Progenitor cell of endocrine pancreas (in vitro differentiated cells): ENCODE measurements around the gene MTHFD2L. TPM values are rescaled to one million over a fixed set of nuclear protein-coding genes. Genes with fewer than 3 reads are reported as not detected.

Experiments
- DNase-seq: peaks from one replicate; pipeline ENCODE4 v3.0.0; 2021; ENCODE audit warnings: low spot score; ENCODE audit not compliant: unreplicated experiment
- H3K27ac Mint-ChIP-seq: 2 replicates; pipeline ENCODE4 v1.8.0; 2021; ENCODE audit warnings: mild to moderate bottlenecking, moderate library complexity, mixed read lengths
- H3K27me3 Mint-ChIP-seq: 2 replicates; pipeline ENCODE4 v1.8.0; 2021; ENCODE audit warnings: mixed read lengths
- H3K36me3 Mint-ChIP-seq: 2 replicates; pipeline ENCODE4 v1.8.0; 2022; ENCODE audit warnings: mixed read lengths; ENCODE audit not compliant: insufficient read depth
- H3K4me1 Mint-ChIP-seq: 2 replicates; pipeline ENCODE4 v1.8.0; 2021; ENCODE audit warnings: low read depth, mixed read lengths
- H3K4me3 Mint-ChIP-seq: 2 replicates; pipeline ENCODE4 v1.8.0; 2021; ENCODE audit warnings: low read depth, mild to moderate bottlenecking, moderate library complexity, mixed read lengths
- H3K9me3 Mint-ChIP-seq: 2 replicates; pipeline ENCODE4 v1.8.0; 2021; ENCODE audit warnings: low read depth, mixed read lengths
- total RNA-seq: library from RNA; stranded (reverse); gene quantifications from 2 replicates; pipeline ENCODE4 v1.2.1, GENCODE V29; 2021
- TF ChIP-seq, protein P1 (sequence below): fragments of 200-600 bp; sonication (generic); IDR thresholded peaks from one replicate; pipeline ENCODE4 v1.5.0; 2021; ENCODE audit warnings: antibody characterized with exemption, mild to moderate bottlenecking; ENCODE audit not compliant: unreplicated experiment

The MTHFD2L gene
- total RNA-seq, 1 donor from 2014 or later = 23.3 TPM

DNA sequence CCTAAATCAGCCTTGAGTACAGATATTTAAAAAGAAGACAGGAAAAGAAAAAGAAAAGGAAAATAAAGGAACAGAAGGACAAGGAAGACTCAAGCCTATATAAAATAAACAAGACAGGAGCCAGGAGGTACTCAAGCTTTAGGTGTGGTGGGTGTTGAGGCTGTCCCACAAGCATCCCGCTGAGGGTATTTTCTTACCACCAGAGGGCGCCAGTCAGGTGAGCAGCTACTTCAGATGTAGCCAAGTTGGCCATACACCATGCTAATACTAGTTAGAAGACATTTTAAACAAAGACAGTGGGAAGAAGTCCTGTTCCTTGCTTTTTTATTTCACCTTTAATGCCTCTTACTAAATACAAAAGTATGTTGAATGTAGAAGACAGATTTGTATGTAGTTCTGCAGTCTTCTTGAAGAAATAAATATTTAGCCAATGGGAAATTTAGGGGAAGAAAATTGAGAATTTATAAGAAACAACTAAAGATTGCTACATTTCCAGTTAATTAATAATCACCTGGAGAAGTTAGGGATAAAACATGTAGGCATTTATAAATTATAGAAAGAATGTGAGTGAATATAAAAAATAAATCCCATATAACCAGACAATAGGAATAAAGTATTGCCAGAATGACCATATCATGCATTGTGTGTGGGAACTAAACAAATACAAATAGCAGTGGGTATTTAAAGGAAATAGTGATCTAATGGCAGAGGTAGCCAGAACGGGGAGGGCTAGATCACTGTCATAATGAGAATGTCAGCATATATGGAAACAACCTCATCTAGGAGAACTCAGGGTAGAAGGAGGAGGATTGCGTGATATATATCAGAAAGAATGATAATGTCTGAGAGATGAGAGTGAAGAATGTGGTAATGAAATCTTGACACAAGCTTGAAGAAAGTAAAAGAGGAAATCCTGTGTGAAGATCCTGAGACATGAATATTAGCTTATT, 71.0 kb downstream of the MTHFD2L start:
- TF ChIP-seq, protein P1, sequence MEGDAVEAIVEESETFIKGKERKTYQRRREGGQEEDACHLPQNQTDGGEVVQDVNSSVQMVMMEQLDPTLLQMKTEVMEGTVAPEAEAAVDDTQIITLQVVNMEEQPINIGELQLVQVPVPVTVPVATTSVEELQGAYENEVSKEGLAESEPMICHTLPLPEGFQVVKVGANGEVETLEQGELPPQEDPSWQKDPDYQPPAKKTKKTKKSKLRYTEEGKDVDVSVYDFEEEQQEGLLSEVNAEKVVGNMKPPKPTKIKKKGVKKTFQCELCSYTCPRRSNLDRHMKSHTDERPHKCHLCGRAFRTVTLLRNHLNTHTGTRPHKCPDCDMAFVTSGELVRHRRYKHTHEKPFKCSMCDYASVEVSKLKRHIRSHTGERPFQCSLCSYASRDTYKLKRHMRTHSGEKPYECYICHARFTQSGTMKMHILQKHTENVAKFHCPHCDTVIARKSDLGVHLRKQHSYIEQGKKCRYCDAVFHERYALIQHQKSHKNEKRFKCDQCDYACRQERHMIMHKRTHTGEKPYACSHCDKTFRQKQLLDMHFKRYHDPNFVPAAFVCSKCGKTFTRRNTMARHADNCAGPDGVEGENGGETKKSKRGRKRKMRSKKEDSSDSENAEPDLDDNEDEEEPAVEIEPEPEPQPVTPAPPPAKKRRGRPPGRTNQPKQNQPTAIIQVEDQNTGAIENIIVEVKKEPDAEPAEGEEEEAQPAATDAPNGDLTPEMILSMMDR = peak; percentile 82
- Mint-ChIP-seq H3K27ac (no peak overlapping the region), H3K4me1 (no peaks in the 10 kb centered on the region), H3K9me3 (no peaks in the 10 kb centered on the region), H3K4me3 (no peak overlapping the region), H3K27me3 (no peaks in the 10 kb centered on the region), H3K36me3 (peaks cover 5% of the 10 kb centered on the region)
- DNase-seq = peak; percentile 48

DNA sequence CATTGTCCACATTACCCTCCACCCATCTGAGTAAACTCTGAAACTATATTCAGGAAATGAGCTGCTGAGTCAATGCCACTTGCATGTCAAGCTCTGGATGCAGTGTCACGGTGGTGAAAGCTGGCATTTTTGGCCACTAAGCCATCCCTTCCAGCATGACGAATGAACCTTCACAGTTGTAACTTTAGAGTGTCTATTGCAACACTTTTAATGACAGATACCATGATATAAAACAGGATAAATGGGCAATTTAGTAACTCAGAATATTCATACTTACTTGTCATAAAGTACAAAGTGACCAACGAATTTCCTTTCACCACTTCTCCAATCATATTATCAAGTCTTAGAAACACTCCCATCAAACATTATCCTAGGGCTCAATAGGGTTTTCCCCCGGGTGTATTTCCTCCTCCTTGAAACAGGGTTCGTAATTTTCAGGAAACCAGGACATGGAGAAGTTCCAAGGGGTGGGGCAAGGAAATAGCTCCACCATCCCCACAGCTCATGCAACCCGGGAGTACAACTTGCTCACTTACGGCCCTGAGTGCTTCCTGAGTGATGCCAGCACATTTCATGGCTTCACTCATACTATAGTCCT, 73.1 kb downstream of the MTHFD2L start:
- DNase-seq = no peak

DNA sequence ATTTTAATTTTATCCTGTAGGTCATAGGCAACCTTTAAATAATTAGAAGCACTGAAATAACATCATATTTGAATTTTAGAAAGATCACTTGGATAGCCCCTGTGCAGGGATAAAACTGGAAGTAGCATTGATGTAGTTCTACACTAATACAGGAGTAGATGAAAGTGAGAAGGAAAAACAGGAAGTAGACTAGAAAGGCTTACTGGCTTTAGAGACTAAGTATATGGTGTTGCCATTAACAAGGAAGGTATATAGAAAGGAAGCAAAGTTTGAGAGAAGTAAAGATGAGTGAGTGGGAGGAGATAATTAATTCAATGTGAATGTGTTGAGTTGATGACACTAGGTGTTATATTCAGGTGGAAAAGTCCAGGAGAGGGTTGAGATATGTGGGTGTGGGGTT, 77.2 kb downstream of the MTHFD2L start:
- TF ChIP-seq, protein P1 = no peak
- Mint-ChIP-seq H3K36me3 (peaks cover 5% of the 10 kb centered on the region), H3K4me3 (no peak overlapping the region), H3K9me3 (peaks cover 4% of the 10 kb centered on the region), H3K27me3 (no peaks in the 10 kb centered on the region), H3K27ac (no peak overlapping the region), H3K4me1 (no peaks in the 10 kb centered on the region)
- no peak for DNase-seq

More for the DNA sequence above, 73.1 kb downstream of the MTHFD2L start:
- H3K9me3 Mint-ChIP-seq = no peaks in the 10 kb centered on the region
- H3K4me3 Mint-ChIP-seq = no peak overlapping the region
- TF ChIP-seq, protein P1 = no peak
- peaks cover 2% of the 10 kb centered on the region for H3K36me3 Mint-ChIP-seq
- H3K27me3 Mint-ChIP-seq = no peaks in the 10 kb centered on the region
- H3K27ac Mint-ChIP-seq = no peak overlapping the region
- no peaks in the 10 kb centered on the region for H3K4me1 Mint-ChIP-seq

DNA sequence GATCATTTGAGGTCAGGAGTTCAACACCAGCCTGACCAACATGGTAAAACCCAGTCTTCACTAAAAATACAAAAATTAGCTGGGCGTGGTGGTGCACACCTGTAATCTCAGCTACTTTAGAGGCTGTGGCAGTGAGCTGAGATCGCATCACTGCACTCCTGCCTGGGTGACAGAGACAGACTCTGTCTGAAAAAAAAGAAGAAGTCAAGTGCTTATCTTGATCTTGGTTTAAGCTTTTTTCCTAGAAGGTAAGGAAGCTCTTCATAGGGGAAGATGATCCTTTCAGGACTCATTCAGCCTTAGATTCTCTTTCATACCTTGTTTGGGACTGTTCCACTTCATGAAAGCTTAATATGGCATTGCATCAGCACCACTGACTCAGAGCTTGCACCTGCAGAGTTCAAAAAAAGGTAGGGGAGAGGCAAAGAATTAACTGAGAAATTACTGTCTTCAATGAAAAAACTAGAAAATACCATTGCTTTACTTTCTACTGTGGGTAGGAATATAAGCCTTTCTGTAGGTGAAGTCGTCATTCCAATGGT, 79.6 kb downstream of the MTHFD2L start:
- peaks cover 4% of the 10 kb centered on the region for H3K9me3 Mint-ChIP-seq
- no peaks in the 10 kb centered on the region for H3K4me1 Mint-ChIP-seq
- H3K36me3 Mint-ChIP-seq = peaks cover 3% of the 10 kb centered on the region
- no peak for DNase-seq
- H3K27ac Mint-ChIP-seq = no peak overlapping the region
- H3K4me3 Mint-ChIP-seq = no peak overlapping the region
- H3K27me3 Mint-ChIP-seq = no peaks in the 10 kb centered on the region
- TF ChIP-seq, protein P1 = no peak

DNA sequence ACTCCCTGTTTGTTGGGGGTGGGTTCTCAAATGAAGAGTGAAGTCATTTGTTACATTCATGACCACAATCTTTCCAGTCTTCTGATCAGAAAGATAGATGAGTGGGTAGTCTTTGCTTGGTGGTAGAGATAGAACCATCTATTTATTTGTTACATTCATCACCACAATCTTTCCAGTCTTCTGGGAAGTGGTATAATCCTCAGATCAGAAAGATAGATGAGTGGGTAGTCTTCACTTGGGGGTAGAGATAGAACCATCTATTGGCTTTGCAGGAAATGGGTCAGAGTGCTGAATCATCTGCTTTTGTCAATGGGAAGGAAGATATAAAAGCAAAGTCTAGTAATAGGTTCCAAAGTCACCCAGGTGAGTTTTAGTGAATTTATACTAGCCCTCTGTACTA, 86.1 kb downstream of the MTHFD2L start:
- DNase-seq = no peak
- TF ChIP-seq, protein P1 = no peak
- Mint-ChIP-seq H3K4me1 (no peaks in the 10 kb centered on the region), H3K27me3 (no peaks in the 10 kb centered on the region), H3K9me3 (no peaks in the 10 kb centered on the region), H3K27ac (no peak overlapping the region), H3K4me3 (no peak overlapping the region), H3K36me3 (no peaks in the 10 kb centered on the region)
